Epithelial cell of esophagus (primary cell): ENCODE measurements around the gene RBM28.

Experiments
- DNase-seq: peaks from one replicate; pipeline ENCODE4 v3.0.0; 2010; ENCODE audit warnings: low read depth
- H3K4me3 ChIP-seq: 2 replicates; pipeline ENCODE4 v1.5.1; 2011; ENCODE audit warnings: mild to moderate bottlenecking, low read length, control low read depth
- CTCF ChIP-seq: IDR thresholded peaks from 2 replicates; pipeline ENCODE4 v1.5.1; 2011; ENCODE audit warnings: low read depth, mild to moderate bottlenecking, low read length, control low read depth, inconsistent platforms; ENCODE audit not compliant: insufficient read depth; ENCODE audit errors: missing control alignments

Gene RBM28

GRCh38 chr7:128270826-128271272, 72.9 kb downstream of the RBM28 start:
- no peak overlapping the region for H3K4me3 ChIP-seq
- DNase-seq, result no peak
- no peak for TF ChIP-seq CTCF

- H3K4me3 ChIP-seq, result no peak overlapping the region
- TF ChIP-seq CTCF, result no peak
These were observed 75.5 kb downstream of the RBM28 start for GRCh38 chr7:128268233-128268632.

GRCh38 chr7:128267595-128267924, 76.1 kb downstream of the RBM28 start:
- no peak for DNase-seq
- no peak for TF ChIP-seq CTCF
- peak overlapping the region; percentile 23 for H3K4me3 ChIP-seq

More at GRCh38 chr7:128268233-128268632, 75.5 kb downstream of the RBM28 start:
- no peak for DNase-seq

- H3K4me3 ChIP-seq, result peak overlapping the region; percentile 23
- DNase-seq, result peak; percentile 87
- no peak for TF ChIP-seq CTCF
These were observed 76.7 kb downstream of the RBM28 start for GRCh38 chr7:128266883-128267594.

- no peak for DNase-seq
- no peak for TF ChIP-seq CTCF
- no peak overlapping the region for H3K4me3 ChIP-seq
These were observed 77.2 kb downstream of the RBM28 start for GRCh38 chr7:128266529-128266882.

GRCh38 chr7:128265906-128266300, 77.8 kb downstream of the RBM28 start:
- no peak overlapping the region for H3K4me3 ChIP-seq
- DNase-seq, result no peak
- peak; percentile 15 for TF ChIP-seq CTCF
